Caco-2 (cell line): ENCODE measurements around the gene SLC4A9. TPM values are rescaled to one million over a fixed set of nuclear protein-coding genes. Genes with fewer than 3 reads are reported as not detected.
"Not testable (repeated sequence)": the region's sequence is repeated elsewhere in the genome, so short reads cannot be mapped to it uniquely, and the experiment has no call there.

Experiments used
- BruUV-seq: library from RNA; stranded (reverse); fragments of 400-500 nt; replicated peaks from 2 replicates; lab custom pipeline; 2021; lab: Mats Ljungman, UMichigan
- CTCF ChIA-PET: fragments of 300-600 bp; sonication (Branson Sonifier 250); formaldehyde crosslinking; loops from one replicate; lab custom pipeline; 2022; ENCODE audit warnings: antibody characterized with exemption; lab: Charles Lee
- POLR2A ChIA-PET: fragments of 300-600 bp; sonication (Branson Sonifier 250); formaldehyde crosslinking; loops from one replicate; lab custom pipeline; 2022; ENCODE audit warnings: antibody characterized with exemption; lab: Charles Lee
- DNase-seq, 2 experiments: peaks; one replicate each; pipeline versions ENCODE4 v3.0.0 to v3.0.0-alpha.2; 2020 to 2022
- H3K27me3 ChIP-seq: replicated peaks from 2 replicates; pipeline ENCODE4 v1.6.0; 2011; ENCODE audit warnings: low read length; ENCODE audit not compliant: control insufficient read depth, insufficient read depth
- H3K36me3 ChIP-seq: 2 replicates; pipeline ENCODE4 v1.5.1; 2011; ENCODE audit warnings: low read length; ENCODE audit not compliant: control insufficient read depth, insufficient read depth
- H3K4me1 ChIP-seq: fragments of 250-450 bp; sonication (Bioruptor Pico); 2 replicates; pipeline ENCODE4 v1.5.1; 2020; ENCODE audit warnings: mild to moderate bottlenecking
- H3K4me3 ChIP-seq: 2 replicates; pipeline ENCODE4 v1.5.1; 2011; ENCODE audit warnings: low read depth, mild to moderate bottlenecking, control low read depth, low read length
- H3K9me3 ChIP-seq: fragments of 250-450 bp; sonication (Bioruptor Pico); 2 replicates; pipeline ENCODE4 v1.5.1; 2020; ENCODE audit warnings: mild to moderate bottlenecking, moderate library complexity
- H3K27ac Mint-ChIP-seq: one replicate; pipeline ENCODE4 v1.8.0; 2022; ENCODE audit warnings: mixed read lengths; ENCODE audit not compliant: unreplicated experiment
- H3K27me3 Mint-ChIP-seq: one replicate; pipeline ENCODE4 v1.8.0; 2022; ENCODE audit warnings: mixed read lengths; ENCODE audit not compliant: insufficient read depth, unreplicated experiment
- H3K36me3 Mint-ChIP-seq: one replicate; pipeline ENCODE4 v1.8.0; 2022; ENCODE audit warnings: mild to moderate bottlenecking, mixed read lengths; ENCODE audit not compliant: insufficient read depth, unreplicated experiment
- H3K4me1 Mint-ChIP-seq: one replicate; pipeline ENCODE4 v1.8.0; 2022; ENCODE audit warnings: low read depth, mixed read lengths; ENCODE audit not compliant: unreplicated experiment
- H3K4me3 Mint-ChIP-seq: one replicate; pipeline ENCODE4 v1.8.0; 2022; ENCODE audit warnings: mild to moderate bottlenecking, moderate library complexity, mixed read lengths; ENCODE audit not compliant: unreplicated experiment
- H3K9me3 Mint-ChIP-seq: one replicate; pipeline ENCODE4 v1.8.0; 2022; ENCODE audit warnings: mixed read lengths; ENCODE audit not compliant: unreplicated experiment
- intact Hi-C: fragments of 100-400 bp; cut with micrococcal nuclease; formaldehyde crosslinking; loops from one replicate; pipeline ENCODE4 v1.10.0; 2022; ENCODE audit not compliant: unreplicated experiment
- total RNA-seq: library from RNA; stranded (reverse); gene quantifications from 2 replicates; pipeline ENCODE4 v1.2.3, GENCODE V29; 2022
- TF ChIP-seq, protein P1 (sequence below), 2 experiments: fragments of 200-600 bp in 1 of 2; IDR thresholded peaks; 1 replicate in 1 of 2; 2 replicates in 1 of 2; pipeline versions ENCODE4 v1.5.1 to v1.8.0; 2011 to 2022; ENCODE audit warnings: antibody characterized with exemption in 1 of 2, control low read depth in 1 of 2, inconsistent platforms in 1 of 2, low read depth in 1 of 2, low read length in 1 of 2, mild to moderate bottlenecking in 1 of 2, moderate library complexity in 1 of 2; ENCODE audit not compliant: insufficient read depth in 1 of 2, severe bottlenecking in 1 of 2, unreplicated experiment in 1 of 2

The SLC4A9 gene
- total RNA-seq, 1 experiment from 2014 or later = 0.11 TPM

- H3K36me3 ChIP-seq = no peaks in the 10 kb centered on the region; the same call in none of the 2 replicates
- CTCF ChIA-PET = no interaction called here
- intact Hi-C loops = no loop called here
- BruUV-seq = no TSS peak
- H3K9me3 ChIP-seq = no peaks in the 10 kb centered on the region
- no peak overlapping the region for H3K27ac Mint-ChIP-seq
- H3K4me3 ChIP-seq = no peak overlapping the region
- H3K27me3 ChIP-seq = no peaks in the 10 kb centered on the region
- peaks cover 11% of the 10 kb centered on the region for H3K4me1 Mint-ChIP-seq
- peaks cover 20% of the 10 kb centered on the region for H3K36me3 Mint-ChIP-seq
- H3K9me3 Mint-ChIP-seq = no peaks in the 10 kb centered on the region
- H3K4me1 ChIP-seq = peaks cover 15% of the 10 kb centered on the region
- no peak overlapping the region for H3K4me3 Mint-ChIP-seq
- H3K27me3 Mint-ChIP-seq = no peaks in the 10 kb centered on the region
- DNase-seq = no peak
- TF ChIP-seq, protein P1, sequence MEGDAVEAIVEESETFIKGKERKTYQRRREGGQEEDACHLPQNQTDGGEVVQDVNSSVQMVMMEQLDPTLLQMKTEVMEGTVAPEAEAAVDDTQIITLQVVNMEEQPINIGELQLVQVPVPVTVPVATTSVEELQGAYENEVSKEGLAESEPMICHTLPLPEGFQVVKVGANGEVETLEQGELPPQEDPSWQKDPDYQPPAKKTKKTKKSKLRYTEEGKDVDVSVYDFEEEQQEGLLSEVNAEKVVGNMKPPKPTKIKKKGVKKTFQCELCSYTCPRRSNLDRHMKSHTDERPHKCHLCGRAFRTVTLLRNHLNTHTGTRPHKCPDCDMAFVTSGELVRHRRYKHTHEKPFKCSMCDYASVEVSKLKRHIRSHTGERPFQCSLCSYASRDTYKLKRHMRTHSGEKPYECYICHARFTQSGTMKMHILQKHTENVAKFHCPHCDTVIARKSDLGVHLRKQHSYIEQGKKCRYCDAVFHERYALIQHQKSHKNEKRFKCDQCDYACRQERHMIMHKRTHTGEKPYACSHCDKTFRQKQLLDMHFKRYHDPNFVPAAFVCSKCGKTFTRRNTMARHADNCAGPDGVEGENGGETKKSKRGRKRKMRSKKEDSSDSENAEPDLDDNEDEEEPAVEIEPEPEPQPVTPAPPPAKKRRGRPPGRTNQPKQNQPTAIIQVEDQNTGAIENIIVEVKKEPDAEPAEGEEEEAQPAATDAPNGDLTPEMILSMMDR (IDR thresholded peaks at IDR 0.05; ENCODE audit: insufficient read depth in 1 of 2, low read depth in 1 of 2, low read length in 1 of 2, severe bottlenecking in 1 of 2, unreplicated experiment in 1 of 2) = no peak
- POLR2A ChIA-PET = no interaction called here
Observed at GRCh38 chr5:140341591-140341990, 18.4 kb upstream of the SLC4A9 start.

- Histone ChIP-seq H3K27me3 (no peaks in the 10 kb centered on the region), H3K9me3 (no peaks in the 10 kb centered on the region), H3K4me3 (no peak overlapping the region), H3K4me1 (peaks cover 20% of the 10 kb centered on the region), H3K36me3 (no peaks in the 10 kb centered on the region; the same call in none of the 2 replicates)
- H3K36me3 Mint-ChIP-seq = peaks cover 20% of the 10 kb centered on the region
- intact Hi-C loops = no loop called here
- DNase-seq = no peak
- POLR2A ChIA-PET = no interaction called here
- no peaks in the 10 kb centered on the region for H3K9me3 Mint-ChIP-seq
- CTCF ChIA-PET = no interaction called here
- peaks cover 11% of the 10 kb centered on the region for H3K4me1 Mint-ChIP-seq
- H3K27ac Mint-ChIP-seq = no peak overlapping the region
- BruUV-seq = no TSS peak
- H3K4me3 Mint-ChIP-seq = no peak overlapping the region
- no peaks in the 10 kb centered on the region for H3K27me3 Mint-ChIP-seq
- TF ChIP-seq, protein P1 (IDR thresholded peaks at IDR 0.05; ENCODE audit: insufficient read depth in 1 of 2, low read depth in 1 of 2, low read length in 1 of 2, severe bottlenecking in 1 of 2, unreplicated experiment in 1 of 2) = no peak
Observed at GRCh38 chr5:140342287-140342686, 17.7 kb upstream of the SLC4A9 start.

DNA sequence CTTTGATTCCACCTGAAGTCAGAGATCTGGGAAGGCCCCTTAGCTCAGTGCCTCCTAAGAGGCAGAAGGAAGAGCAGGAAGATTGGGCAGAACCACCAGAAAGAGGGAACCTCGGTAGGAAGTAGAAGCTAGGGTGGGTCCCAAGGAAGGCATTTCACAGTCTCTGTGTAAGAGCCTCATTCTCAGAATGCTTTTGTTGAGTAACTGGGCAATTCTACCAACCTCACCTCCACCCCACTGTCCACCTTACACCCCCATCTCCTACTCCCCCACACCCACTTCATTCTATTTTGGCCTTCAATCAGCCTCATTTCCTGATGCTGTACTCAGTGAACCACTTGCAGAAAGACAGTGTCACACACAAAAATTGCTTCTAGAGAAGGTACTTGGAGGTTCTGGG is 17.1 kb upstream of the SLC4A9 start:
- CTCF ChIA-PET = no interaction called here
- H3K27ac Mint-ChIP-seq = no peak overlapping the region
- no peak for DNase-seq
- peaks cover 20% of the 10 kb centered on the region for H3K36me3 Mint-ChIP-seq
- Histone ChIP-seq H3K4me3 (no peak overlapping the region), H3K4me1 (peaks cover 23% of the 10 kb centered on the region), H3K9me3 (no peaks in the 10 kb centered on the region), H3K27me3 (no peaks in the 10 kb centered on the region), H3K36me3 (no peaks in the 10 kb centered on the region; the same call in none of the 2 replicates)
- H3K27me3 Mint-ChIP-seq = no peaks in the 10 kb centered on the region
- no peak overlapping the region for H3K4me3 Mint-ChIP-seq
- BruUV-seq = no TSS peak
- H3K9me3 Mint-ChIP-seq = no peaks in the 10 kb centered on the region
- intact Hi-C loops = no loop called here
- TF ChIP-seq, protein P1 (IDR thresholded peaks at IDR 0.05; ENCODE audit: insufficient read depth in 1 of 2, low read depth in 1 of 2, low read length in 1 of 2, severe bottlenecking in 1 of 2, unreplicated experiment in 1 of 2) = no peak
- POLR2A ChIA-PET = no interaction called here
- H3K4me1 Mint-ChIP-seq = peaks cover 11% of the 10 kb centered on the region

DNA sequence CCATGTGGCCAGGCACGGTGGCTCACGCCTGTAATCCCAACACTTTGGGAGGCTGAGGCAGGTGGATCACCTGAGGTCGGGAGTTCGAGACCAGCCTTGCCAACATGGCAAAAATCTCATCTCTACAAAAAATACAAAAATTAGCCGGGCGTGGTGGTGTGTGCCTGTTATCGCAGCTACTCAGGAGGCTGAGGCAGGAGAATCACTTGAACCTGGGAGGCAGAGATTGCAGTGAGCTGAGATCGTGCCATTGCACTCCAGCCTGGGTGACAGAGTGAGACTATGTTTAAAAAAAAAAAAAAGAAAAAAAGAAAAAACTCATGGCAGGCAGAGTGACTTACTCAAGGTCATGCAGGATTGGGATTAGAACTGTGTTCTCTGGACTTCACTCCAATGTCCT is 16.1 kb upstream of the SLC4A9 start:
- CTCF ChIA-PET, H3K4me3 ChIP-seq, H3K27me3 ChIP-seq, H3K27me3 Mint-ChIP-seq, H3K36me3 ChIP-seq, H3K27ac Mint-ChIP-seq, DNase-seq, BruUV-seq, POLR2A ChIA-PET, H3K9me3 ChIP-seq, H3K9me3 Mint-ChIP-seq, H3K4me3 Mint-ChIP-seq, intact Hi-C loops: not testable (repeated sequence)
- Mint-ChIP-seq H3K4me1 (peaks cover 14% of the 10 kb centered on the region), H3K36me3 (peaks cover 19% of the 10 kb centered on the region)
- H3K4me1 ChIP-seq = peaks cover 23% of the 10 kb centered on the region
